HG02884 (cell line): ENCODE results near the gene ARFGEF3.
"Not testable (repeated sequence)": the region's sequence is repeated elsewhere in the genome, so short reads cannot be mapped to it uniquely, and the experiment has no call there.

Experiments used
- ATAC-seq: cut with Tn5 transposase; IDR thresholded peaks from one replicate; pipeline ENCODE4 v1.9.1; 2021; ENCODE audit warnings: mild to moderate bottlenecking, moderate library complexity; ENCODE audit not compliant: unreplicated experiment

Gene ARFGEF3

GRCh38 chr6:138266095-138266494 is 104.4 kb downstream of the ARFGEF3 start:
- ATAC-seq = no peak

DNA sequence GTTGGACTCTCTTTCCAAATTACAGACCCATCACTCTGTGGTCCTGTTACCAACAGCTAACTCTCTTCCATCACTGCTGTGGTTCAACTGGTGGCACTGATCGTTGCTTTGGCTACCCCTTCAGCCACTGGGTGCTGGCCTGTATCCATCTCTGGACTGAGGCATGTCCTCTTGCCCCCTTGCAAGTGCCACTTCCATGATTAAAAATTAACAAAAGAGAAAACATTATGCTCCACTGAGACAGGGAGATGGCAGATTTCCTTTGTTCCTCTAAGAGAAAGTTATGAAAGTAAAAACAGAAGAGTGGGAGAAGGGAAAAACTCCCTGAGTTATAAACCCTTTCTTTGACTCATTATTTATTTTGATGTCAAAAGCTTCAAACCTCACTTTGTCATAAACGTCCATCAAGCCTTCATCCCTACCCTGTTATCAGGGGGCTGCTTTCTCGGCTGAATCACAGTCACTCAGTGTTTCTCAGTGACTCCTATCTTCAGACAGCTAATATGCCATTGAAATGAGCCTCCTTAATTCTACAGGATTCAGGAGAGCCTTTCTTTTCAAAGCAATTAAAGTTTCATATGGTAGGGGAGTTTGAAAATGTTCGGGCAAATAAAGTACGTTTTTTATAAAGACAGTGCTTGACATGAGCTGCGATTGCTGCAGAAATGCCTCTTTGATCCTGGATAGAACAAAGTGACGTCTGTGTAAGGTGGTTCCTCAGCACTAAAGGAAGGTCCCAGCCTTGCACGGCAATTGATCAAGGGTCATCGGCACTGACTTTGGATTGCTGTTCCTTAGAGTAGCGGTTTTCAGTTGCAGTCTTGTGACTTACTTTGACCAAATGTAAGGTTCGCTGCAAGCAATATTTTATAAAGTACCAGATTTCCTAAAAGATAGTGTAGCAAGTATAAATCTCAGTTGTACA is 106.5 kb downstream of the ARFGEF3 start:
- no peak for ATAC-seq

GRCh38 chr6:138271451-138271850 is 109.7 kb downstream of the ARFGEF3 start:
- no peak for ATAC-seq

DNA sequence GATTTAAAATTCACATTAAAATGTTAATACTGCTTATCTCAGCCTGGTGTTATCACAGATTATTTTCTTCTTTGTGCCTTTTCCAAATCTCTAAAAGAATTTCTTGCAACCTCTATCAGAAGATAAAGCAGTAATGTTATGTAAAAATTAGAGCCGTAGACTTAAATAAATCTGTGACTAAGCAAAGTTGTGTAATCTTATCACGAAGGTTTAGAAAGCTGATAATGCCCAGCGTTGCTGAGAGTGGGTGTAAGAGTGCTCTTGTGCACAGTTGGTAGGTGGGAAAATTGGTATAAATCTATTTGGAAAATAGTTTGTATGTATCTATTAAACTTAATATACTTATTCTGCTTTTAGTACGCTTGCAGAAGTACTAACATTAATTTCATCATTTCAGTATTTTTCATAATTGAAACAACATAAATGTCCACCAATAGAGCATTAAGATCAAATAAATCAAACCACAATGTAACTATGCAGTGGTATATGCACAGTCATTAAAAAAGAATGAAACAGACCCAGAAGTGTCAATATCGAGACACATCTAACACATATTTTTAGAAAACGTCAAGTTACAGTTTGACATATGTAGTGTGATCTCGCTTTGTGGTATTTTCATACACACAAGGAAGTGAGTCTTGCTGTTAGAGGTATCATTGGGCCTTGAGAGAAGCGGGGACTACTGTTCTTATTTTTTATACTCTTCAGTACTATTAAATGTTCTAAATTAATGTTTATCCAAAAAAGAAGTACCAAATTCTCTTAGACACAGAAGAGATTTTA is 111.0 kb downstream of the ARFGEF3 start:
- no peak for ATAC-seq

GRCh38 chr6:138275976-138276375 is 114.2 kb downstream of the ARFGEF3 start:
- no peak for ATAC-seq

- ATAC-seq = no peak
These were observed 116.1 kb downstream of the ARFGEF3 start for GRCh38 chr6:138277835-138278234.

GRCh38 chr6:138278326-138278725 is 116.6 kb downstream of the ARFGEF3 start:
- ATAC-seq = no peak

- no peak for ATAC-seq
These were observed 124.1 kb downstream of the ARFGEF3 start for GRCh38 chr6:138285800-138286199.

DNA sequence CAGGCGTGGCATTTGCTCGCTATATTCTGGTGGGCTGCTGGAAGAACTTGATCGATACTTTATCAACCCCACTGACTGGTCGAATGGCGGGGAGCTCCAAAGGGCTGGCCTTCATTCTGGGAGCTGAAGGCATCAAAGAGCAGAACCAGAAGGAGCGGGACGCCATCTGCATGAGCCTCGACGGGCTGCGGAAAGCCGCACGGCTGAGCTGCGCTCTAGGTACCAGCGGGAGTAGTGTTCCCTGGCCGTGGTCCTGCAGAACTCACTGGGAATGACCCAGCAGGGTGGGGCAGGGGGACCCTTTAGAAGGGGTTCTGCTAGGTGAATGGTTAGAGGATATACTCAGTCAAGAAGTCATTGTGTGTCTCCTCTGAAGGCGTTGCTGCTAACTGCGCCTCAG is 125.0 kb downstream of the ARFGEF3 start:
- ATAC-seq = no peak

DNA sequence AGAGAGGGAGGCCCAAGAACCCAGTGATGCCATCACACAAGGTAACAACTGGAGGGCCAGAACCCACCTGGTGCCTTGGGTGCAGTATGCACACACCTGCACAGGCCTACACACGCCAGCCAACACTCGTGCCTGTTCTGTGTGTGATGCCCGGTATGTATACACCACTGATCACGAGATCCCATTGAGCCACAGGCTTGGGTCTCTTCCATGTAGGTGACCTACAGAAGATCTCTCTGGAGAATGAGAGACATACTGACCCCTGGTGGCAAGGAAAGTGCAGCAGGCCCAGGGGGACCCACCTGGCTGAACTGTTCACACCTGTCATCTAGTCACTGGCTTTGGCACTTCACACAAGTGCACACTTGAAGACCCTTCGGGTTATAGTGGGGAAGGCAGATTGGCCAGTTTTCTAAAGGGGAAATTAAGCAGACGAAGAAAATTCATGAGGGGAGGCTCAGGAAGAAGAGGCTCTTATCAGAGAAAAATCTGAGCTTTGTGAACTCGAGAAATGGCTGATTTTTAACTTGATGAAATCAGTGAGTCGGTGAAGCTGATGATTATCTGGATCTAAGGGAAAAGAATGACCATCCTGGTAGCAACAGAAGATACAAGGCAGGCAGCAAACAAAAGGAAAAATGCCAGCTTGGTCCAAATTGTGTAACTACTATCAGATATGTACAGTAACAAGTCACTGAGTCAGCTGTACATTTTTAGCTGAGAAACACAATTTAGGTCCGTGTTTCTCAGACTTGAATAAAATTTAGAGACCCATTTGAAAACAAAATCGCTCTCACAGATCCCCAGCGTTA is 125.6 kb downstream of the ARFGEF3 start:
- no peak for ATAC-seq

DNA sequence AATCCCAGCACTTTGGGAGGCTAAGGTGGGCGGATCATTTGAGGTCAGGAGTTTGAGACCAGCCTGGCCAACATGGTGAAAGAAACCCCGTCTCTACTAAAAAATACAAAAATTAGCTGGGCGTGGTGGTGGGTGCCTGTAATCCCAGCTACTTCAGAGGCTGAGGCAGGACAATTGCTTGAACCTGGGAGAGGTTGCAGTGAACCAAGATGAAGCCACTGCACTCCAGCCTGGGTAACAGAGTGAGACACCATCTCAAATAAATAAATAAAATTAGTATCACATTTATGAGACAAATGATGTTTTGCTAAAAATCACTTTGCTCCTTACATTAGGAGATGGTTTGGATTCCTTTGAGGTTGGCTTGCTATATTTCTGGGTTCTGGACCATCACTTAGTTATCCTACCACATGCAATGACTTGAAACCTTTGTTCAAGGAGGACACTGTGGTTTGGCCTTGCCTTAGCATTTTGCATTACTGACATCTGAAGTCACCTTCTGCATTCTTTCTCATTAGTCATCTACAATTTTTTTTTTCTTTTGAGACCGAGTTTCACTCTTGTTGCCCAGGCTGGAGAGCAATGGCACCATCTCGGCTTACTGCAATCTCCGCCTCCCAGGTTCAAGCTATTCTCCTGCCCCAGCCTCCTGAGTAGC is 126.8 kb downstream of the ARFGEF3 start:
- not testable (repeated sequence) for ATAC-seq

DNA sequence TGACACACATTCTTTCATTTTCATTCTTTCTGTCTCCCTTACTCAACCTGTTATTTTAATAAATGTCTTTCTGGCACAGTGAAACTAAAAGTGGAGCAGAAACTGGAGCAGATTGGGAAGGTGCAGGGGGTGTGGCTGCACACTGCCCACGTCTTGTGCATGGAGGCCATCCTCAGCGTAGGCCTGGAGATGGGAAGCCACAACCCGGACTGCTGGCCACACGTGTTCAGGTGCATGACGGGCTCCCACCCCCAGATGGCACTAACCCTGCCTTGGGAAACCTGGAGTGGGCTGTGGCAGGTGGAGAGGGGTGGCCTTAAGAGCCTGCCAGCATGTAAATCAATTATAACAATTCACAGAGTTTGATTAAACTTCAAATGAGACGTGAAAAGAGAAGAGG is 128.0 kb downstream of the ARFGEF3 start:
- no peak for ATAC-seq

DNA sequence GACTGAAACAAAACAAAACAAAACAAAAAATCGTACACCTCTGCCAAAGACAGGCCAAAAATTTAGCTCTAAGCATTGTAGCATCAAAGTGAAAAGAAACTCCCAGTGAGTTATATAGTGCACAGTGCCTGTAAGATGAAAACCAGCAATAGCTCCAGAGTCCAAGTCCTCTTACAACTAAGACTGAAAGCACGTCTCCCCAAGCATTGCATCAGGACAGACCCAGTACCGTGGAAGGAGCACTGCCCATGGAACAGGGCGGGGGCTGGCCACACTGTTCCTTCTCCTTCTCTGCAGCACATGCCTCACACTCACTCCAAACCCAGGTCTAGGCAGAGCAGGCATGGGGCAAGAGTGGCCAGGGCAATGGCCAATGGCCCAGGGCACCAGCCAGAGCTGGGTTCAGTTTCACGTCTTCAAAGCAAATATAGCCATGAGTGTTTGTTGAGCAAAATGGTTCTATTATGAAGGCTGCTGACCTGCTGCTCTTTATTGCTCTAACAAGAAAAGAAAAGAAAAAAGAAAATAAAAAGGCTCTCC is 128.8 kb downstream of the ARFGEF3 start:
- ATAC-seq = no peak

GRCh38 chr6:138291036-138291848 is 129.5 kb downstream of the ARFGEF3 start:
- no peak for ATAC-seq

- no peak for ATAC-seq
These were observed 130.1 kb downstream of the ARFGEF3 start for GRCh38 chr6:138291849-138292181.

DNA sequence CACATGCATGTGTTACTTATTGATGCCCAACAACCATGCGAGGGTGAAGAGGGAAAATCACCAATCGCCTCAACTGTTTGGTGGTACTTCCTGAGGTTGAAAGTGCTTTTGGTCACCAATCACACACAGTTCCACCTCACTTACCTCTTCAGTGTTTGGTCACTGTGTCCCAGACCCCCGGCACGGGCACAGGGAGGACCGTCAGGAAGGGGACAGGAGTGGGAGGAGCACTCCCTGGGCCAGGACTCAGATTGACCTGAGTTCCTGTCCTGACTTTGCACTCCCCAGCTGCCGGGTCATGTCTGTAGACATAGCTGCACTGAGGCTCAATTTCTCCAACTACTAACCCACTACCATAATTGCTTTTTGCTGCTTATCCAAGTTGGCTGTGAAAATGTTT is 130.7 kb downstream of the ARFGEF3 start:
- ATAC-seq = no peak

DNA sequence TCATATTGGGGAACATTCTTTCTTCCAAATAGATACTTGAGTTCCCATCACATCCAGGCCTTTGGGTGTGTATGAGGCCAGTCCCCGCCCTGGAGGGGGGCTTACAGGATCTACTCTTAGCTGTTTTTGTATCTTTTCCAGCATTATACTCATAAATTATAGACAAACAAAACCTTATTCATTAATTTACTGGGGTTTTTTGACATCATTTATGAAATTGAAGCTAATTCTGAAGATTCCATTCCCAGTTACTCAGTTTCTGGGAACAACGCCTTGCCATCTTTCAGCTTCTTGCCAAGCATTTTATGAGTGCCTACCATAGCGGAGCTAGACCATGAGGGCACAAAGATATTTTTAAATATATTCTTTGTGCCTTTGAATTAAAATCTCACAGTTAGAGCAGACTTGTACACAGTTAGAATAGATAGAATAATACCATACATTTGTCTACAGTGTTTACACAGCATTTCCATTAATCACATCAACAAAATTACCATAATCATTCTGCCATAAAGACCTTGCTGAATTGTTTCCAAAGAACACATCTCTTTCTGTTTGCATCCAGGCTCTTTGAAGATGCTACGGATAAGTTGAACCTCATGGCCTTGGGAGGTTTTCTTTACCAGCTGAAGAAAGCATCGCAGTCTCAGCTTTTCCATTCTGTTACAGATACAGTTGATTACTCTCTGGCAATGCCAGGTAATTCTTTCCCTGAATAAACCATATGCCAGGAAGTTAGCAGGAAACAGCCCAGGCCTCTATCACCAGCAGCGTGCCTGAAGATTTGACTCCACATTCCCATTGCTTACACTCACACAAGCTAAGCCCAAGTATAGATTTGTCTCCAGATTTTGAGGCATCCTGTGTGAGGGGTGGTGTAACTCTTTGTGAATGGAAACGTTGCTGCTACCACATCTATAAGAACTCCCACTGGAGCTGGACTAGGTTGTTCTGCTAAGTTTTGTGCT is 132.0 kb downstream of the ARFGEF3 start:
- ATAC-seq = no peak

DNA sequence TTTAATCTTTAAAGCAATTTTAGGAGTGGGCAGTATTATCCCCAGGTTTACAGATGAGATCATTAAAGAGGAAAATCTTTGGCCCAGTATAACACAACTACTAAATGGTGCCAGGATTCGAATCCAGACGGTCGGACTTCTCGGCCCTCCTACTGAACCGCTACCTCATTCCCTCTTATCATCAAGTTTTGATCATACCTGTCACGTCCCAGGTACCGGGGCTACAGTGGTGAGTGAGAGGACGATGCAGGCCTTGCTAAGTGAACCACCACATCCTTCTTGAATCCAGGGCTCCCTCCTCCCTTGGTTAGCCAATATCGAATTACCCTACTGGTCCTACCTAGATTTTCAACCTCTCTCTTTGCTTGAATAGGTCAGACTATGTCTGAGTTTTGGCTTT is 134.6 kb downstream of the ARFGEF3 start:
- ATAC-seq = no peak
